SHP77 treated with DMSO at 0.1 percent for 48 hours (cell line): ENCODE results near the gene TRIM42.

Experiments used
- DNase-seq: peaks from one replicate; lab custom pipeline; 2025; lab: John Stamatoyannopoulos, UW

Gene TRIM42

DNA sequence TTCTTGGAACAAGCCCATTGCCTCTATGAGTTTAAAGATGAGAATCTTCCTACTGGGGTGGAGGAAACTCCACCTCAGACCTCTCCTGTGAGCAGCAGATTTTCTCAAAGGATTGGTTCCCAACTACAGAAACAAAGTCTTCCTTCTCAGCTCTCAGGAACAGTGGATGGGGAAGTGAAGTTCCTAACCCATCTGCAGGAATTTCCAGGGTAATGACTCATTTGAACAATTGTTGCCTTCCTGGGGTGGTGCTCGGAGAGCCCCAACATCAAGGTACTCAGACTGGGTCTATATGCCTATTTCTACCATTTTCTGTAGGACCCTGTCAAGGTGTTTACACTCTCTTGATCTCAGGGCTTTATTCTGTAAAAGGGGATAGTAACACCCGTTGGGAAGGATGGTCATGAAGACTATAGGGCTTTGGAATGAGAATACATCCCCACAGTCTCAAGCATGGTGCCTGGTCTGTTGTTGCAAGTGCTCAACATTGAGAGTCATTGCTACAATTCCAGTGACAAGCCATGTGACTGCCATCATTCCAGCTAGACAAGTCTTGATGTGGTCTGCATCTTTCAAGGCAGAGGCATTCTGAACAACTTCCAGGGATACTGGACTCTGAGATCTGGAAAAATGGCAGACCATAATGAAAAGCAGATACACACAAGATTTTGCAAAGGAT is 33.0 kb downstream of the TRIM42 start:
- DNase-seq = no peak

DNA sequence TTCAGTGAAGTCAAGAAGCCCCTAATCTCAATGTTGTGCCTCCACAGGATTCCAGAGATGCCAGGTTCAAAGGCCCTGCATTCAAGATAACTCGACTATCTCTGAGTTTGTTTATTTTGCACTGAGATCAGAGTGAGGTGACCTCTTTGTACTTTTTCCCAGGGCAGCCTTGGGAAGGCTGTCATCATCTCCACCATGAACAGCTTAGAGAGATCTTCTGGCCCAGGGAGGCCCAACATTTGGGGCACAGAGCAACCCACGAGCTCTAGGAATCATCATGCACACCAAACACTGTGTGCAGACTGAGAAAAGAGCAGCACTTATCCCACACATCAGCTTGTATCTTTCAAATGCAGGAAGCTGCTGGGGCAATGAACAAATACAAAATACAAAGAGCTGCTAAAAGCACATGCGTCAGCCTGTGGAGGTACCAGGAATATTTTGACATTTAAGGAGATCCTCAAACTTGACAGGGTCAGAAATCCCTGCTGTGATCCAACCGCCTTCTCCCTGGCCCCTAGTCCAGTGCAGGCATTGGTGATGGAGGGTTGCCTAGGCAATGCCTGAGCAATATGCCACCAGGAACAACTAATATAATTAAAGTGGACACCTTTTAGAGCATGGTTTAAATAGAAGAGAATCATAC is 33.6 kb downstream of the TRIM42 start:
- DNase-seq = no peak

DNA sequence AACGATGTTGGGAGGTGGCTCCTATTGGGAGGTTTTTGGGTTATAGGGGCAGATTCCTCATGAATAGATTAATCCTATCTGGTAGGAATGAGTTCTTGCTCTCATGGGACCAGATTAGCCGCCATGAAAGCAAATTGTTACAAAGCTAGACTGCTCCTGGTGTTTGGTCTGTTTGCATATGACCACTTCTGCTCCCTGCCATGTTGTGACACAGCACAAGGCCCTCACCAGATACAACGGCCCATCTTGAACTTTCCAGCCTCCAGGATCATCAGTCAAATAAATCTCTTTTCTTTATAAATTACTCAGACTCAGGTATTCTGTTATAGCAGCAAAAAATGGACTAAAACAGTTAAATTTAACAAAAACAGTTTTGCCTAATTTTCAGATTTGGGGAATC is 34.4 kb downstream of the TRIM42 start:
- DNase-seq = no peak

DNA sequence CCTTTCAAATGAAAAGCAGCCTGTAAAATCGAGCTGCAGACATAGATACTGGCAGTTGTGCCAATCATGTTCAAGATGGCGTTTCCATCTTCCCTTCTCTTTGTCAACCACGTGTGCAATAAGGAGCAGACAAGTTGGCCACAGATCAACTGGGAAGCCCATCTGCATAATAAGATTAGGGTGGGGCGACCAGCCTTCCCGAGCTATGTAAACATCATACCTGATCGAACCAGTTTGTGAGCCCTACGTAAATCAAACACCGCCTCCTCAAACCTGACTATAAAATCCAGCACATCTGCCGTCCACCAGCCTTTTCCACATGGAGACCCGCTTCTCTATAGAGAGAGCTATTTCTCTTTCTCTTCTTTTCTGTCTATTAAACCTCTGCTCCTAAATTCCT is 37.2 kb downstream of the TRIM42 start:
- no peak for DNase-seq

DNA sequence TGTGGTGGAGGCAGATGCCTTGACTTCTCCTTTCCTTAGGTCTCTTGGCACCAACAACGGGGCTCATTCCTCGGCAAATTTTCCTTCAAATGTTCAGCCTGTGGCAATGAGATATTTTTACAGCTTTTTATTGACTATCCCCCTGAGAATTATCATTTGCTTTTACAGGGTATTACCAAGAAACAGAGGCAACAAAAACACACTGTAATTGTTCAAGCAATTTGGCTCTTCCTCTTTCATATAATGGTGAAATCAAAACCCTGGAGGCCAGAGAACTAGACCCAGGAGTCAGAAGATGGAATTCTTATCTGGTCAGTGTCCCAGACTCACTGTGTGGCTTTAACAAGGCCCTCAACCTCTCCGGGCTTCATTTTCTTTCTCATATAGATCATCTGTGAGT is 40.1 kb downstream of the TRIM42 start:
- DNase-seq = no peak

DNA sequence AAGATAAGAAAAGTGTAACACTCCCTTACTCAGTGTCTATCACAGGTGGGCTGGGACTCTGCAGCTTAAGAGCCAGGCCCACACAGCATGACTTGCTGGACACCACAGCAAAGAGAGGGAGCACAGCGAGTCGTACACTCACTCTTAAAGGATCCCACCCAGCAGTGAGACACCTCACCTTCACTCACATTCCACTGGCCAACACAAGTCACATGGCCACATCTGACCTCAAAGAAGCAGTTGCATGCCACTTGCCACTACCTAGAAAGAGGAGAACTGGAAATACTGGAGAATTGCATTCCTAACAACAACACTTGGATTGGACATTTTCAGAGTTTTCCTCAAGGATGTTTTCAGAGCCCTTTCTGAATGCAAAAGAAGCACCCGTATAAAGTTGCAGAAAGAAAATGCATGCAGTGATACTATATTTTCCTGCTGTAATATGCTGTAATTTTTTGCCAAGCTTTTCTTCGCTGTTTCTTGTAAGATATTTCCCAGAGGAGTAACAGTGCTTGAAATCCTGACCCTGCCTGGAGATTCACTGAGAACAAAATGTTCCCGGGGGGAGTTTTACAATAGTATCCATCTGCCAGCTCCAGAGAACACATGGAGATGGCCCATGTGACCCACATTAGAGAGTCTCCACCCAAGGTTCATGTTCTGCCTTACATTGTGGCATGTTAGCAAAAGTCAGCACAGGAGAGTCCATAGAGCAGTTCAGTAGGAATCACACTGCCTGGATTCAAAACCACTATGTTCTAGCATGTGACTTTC is 42.2 kb downstream of the TRIM42 start:
- no peak for DNase-seq

DNA sequence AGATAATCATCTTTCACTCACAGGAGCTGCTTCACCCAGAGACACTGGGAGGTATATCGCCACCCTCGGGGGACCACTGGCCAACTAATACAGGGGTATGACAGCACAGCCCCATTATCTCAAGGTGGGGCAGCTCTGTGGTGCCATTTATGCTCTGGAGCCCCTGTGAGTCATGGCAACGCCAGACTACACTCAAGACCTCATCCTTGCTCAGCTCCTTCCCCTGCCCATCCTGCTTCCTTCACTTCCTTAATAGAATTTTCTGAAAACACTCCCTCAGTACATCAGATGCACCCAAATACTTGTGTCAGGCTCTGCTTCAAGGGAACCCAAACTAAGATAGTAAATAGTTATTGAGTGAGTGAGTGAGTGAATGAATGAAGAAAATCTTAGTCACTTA is 45.7 kb downstream of the TRIM42 start:
- no peak for DNase-seq

DNA sequence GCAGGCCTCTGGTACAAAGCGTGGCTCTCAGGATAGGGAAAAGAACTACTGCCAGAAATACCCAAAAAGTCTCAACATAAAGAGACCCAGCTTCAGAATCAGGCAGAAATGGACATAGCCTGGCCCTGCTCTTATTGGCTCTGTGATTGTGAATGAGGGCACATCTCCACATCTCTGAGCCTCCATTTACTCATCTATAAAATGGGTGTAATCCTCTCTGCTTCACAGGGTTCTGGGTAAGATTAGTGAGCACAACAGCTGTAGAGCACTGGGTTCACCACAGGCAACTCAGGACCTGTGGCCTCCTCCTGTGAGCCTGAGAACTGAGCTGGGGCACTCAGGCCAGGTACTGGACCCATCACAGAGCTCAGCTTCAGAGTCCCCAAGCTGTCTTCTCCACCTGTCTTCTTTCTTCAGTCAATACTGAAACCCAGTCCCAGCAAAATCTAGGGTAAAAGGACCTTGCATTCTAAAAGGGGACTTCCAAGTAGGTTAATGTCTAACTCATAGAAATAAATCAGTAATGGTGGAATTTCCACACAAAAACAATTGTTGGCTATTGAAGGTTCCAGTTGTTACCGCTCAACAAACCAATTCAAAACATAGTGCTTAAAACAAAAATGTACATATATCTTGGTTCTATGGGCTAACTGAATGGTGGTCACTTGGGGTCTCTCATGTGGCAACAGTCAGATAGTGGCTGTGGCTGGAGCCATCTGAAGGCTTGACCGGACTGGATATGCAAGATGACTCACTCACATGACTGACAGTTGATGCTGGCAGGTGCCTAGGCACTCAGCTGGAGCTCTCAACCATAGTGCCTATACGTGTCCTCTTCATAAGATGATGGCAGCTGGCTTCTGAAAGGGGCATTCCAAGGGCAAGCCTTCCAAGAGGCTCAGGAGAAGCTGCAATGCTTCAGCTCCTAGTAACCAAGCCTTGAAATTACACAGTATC is 47.3 kb downstream of the TRIM42 start:
- DNase-seq = no peak

DNA sequence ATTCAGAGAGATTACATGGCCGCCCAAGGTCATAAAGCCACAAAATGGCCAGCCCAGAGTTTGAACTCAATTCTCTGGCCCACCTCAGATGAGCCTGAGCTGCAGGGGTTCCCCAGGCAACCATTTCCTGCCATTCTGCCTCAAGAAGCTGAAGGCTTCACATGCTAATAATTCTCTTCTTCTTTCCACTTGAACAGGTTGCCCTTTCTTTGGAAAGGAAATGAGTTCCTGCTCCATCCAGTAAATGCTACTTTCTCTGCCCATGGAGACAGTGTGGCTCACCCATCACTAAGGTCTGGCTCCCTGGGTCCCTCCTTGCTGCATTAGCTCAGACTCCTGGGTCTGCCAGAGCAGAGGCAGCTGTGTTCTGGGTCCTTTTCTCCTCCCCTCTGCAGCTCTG is 48.2 kb downstream of the TRIM42 start:
- DNase-seq = no peak

DNA sequence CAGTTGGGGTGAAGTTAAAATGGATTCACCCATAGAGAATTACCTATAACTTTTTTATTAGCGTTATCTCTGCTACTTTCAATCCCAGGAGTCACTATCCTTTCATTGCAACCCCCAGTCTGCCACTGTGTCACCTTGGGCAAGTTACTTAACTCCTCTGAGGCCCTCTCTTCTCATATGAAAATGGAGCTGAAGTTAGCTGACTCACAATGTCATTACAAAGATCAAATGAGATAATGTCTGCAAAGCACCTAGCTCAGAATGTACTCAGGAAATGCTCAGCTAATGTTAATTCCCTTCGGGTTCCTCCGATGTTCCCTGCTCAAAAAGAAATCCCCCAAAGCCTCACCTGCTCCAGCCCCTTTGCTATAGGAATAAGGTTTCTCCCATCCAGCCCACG is 50.0 kb downstream of the TRIM42 start:
- DNase-seq = no peak

DNA sequence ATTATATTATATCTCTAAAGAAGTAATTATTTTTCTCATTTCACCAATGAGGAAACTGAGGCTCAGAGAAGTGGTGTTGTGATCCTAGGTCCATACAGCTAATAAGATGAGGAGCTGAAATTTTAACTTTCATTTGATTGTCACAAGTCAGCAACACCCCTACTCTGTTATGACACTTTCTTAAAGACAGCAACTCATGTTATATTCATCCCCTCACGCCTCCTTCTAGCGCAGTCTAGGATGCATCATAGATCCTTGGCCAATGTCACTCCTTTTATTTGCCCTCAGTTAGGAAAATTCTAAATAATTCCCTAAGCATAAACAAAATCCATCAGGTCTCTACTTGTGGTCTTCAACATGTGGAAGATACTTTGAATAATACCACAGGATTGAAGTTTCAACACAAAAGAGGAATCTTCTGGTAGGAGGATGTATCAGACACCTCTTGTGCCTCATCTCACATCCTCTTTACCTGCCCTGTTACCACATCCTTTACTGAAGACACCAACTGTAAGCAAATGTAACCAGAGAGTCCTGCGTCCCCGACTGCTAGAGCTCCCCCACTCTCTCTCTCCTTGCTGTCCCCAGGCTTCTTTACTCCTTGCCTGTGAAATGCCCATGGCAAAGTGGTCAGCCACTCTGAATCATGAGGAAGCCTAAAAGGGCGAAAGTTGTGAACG is 53.7 kb downstream of the TRIM42 start:
- no peak for DNase-seq

DNA sequence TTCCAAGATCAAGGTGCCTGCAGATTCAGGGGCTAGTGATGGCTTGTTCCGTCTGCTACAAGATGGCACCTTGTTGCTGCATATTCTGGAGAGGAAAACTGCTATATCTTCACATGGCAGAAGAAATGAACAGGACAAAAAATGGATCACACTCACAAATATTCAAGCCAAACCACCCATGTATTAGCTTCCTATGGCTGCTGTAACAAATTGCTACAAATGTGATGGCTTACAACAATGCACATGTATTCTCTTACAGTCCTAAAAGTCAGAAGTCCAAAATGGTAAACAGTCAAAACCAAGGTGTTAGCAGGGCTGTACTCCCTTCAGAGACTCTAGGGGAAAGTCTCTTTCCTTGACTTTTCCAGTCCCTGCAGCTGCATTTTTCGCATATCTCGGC is 55.8 kb downstream of the TRIM42 start:
- DNase-seq = no peak

DNA sequence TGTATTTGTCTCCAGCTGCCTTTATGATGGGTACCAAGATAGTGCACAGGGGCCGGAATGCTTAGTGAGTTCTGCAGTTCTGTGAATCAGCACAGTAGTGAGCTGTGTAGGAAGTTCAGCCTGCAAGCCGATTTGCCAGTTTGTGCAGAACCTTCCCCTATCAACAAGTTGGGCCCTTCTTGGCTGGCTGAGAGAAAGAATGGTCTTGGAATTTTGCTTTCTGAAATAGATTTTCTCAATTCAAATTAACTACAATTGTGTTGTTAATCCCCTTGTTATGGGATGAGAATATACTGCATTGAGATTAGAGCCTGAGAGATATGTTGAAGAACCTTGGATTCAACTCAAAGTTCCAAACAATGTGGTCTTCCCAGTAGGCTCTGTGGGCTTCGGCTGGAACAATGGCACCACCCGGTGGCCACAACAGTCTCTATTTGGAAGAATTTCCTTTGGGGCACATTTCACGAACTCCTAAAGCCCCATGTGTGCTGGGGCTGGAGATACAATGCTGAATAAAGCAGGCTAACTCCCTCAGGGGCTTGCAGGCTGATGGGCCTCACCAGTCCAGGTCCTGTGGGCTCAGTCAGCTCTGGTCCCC is 59.1 kb downstream of the TRIM42 start:
- peak; percentile 34 for DNase-seq

DNA sequence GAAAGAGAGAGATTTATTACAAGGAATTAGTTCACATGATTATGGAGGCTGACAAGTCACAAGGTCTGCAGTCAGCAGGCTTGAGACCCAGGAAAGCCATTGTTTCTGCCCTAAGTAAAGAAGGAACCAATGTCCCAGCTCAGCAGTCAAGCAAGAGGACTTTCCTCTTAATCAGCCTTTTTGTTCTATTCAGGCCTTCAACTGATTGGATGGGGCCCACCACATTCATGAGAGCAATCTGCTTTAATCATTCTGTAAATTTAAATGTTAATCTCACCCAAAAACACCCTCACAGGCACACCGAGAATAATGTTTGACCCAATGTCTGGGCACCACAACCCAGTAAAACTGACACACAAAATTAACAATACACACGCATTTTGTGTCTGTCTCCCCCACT is 64.3 kb downstream of the TRIM42 start:
- no peak for DNase-seq

DNA sequence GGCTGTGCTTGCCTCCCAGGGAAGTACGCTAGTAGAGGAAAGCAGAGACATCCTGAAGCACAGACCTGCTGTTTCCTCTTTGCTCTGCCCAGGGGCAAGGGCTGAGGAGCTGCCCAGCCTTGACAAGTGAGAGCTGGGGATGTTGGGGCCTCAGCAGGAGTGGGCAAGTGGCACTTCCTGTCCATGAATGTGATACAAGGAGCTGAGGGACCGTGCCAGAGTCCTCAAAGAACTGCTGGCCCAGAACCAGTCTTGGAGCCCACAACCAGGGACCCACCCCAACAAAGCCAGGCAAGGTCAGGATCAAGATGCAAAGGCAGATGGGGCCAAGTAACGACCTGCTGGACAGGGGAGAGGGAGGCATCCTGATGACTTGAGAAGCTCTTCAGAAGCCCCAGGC is 70.3 kb downstream of the TRIM42 start:
- DNase-seq = no peak

DNA sequence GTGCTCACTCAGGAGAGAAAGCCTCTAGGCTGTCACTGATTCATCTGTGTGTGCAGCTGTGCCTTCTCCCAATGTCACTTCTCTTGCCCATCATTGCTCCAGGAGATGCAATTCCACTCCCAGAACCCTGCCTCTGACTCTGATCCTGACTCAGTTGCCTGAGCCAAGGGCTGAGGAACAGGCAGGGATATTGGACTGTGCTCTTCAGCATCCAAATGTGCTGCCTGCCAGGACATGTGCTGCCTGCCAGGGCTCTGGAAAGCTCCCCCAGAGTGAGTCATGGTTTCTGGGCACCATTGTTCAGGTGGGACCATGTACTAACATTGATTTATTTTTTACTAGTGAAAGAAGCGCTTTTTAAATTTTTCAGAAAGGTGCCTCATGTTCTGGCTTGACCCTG is 71.0 kb downstream of the TRIM42 start:
- DNase-seq = no peak
